IMR-90 (cell line): ENCODE results near the gene PLXDC1. TPM values are rescaled to one million over a fixed set of nuclear protein-coding genes. Genes with fewer than 3 reads are reported as not detected.
A peak's percentile ranks its signal among the peaks of the same experiment; 100 is the strongest.

ENCODE experiments used
- ATAC-seq: fragments of 200-7000 bp; cut with Tn5 transposase; 2 replicates; pipeline ENCODE4 v1.9.1; 2020; ENCODE audit warnings: low read depth, mild to moderate bottlenecking, moderate library complexity
- BruUV-seq: library from RNA; stranded (reverse); fragments of 400-500 nt; replicated peaks from 2 replicates; lab custom pipeline; 2021; lab: Mats Ljungman, UMichigan
- CTCF ChIA-PET: fragments of 300-600 bp; formaldehyde crosslinking; extraction: SDS; loops from one replicate; lab custom pipeline; 2021; ENCODE audit warnings: antibody characterized with exemption; lab: Yijun Ruan, JAX
- POLR2A ChIA-PET: fragments of 300-600 bp; sonication (Branson Sonifier 250); formaldehyde crosslinking; loops from one replicate; lab custom pipeline; 2022; ENCODE audit warnings: antibody characterized with exemption; ENCODE audit not compliant: unreplicated experiment; lab: Charles Lee
- DNase-seq: peaks from one replicate; pipeline ENCODE4 v3.0.0; 2013
- H2AFZ ChIP-seq: replicated peaks from 2 replicates; pipeline ENCODE3; 2013; ENCODE audit warnings: low read length, mild to moderate bottlenecking; ENCODE audit not compliant: poor library complexity
- H2AK5ac ChIP-seq: 2 replicates; pipeline ENCODE4 v1.6.1; 2013; ENCODE audit warnings: low read depth, low read length, inconsistent platforms
- H2AK9ac ChIP-seq: replicated peaks from 2 replicates; pipeline ENCODE3; 2013; ENCODE audit warnings: mild to moderate bottlenecking, low read depth, low read length, moderate library complexity; ENCODE audit not compliant: poor library complexity
- H2BK120ac ChIP-seq: 2 replicates; pipeline ENCODE4 v1.6.1; 2013; ENCODE audit warnings: low read depth, low read length, inconsistent platforms
- H2BK15ac ChIP-seq: 3 replicates; pipeline ENCODE4 v1.6.1; 2013; ENCODE audit warnings: low read depth, low read length, inconsistent platforms
- H2BK20ac ChIP-seq: 2 replicates; pipeline ENCODE4 v1.6.1; 2013; ENCODE audit warnings: low read depth, mild to moderate bottlenecking, inconsistent platforms, low read length, moderate library complexity
- H2BK5ac ChIP-seq: 2 replicates; pipeline ENCODE4 v1.6.1; 2013; ENCODE audit warnings: mild to moderate bottlenecking, low read depth, low read length, inconsistent platforms; ENCODE audit not compliant: poor library complexity, severe bottlenecking
- H3K14ac ChIP-seq: replicated peaks from 2 replicates; pipeline ENCODE4 v1.6.1; 2013; ENCODE audit warnings: low read depth, low read length, inconsistent platforms
- H3K18ac ChIP-seq: 2 replicates; pipeline ENCODE4 v1.6.1; 2013; ENCODE audit warnings: low read depth, low read length, control low read depth
- H3K23ac ChIP-seq: 2 replicates; pipeline ENCODE4 v1.6.1; 2013; ENCODE audit warnings: low read depth, low read length, inconsistent platforms
- H3K27ac ChIP-seq: 2 replicates; pipeline ENCODE4 v1.5.1; 2013; ENCODE audit warnings: mild to moderate bottlenecking, control low read depth, low read length; ENCODE audit not compliant: insufficient read depth
- H3K27me3 ChIP-seq: 2 replicates; pipeline ENCODE4 v1.6.1; 2013; ENCODE audit warnings: low read length; ENCODE audit not compliant: control insufficient read depth, insufficient read depth
- H3K36me3 ChIP-seq: 2 replicates; pipeline ENCODE4 v1.6.1; 2013; ENCODE audit warnings: low read length, mixed read lengths; ENCODE audit not compliant: control insufficient read depth, insufficient read depth
- H3K4ac ChIP-seq: 2 replicates; pipeline ENCODE4 v1.6.1; 2013; ENCODE audit warnings: low read depth, low read length, inconsistent platforms
- H3K4me1 ChIP-seq: 2 replicates; pipeline ENCODE4 v1.6.1; 2013; ENCODE audit warnings: low read length, mixed read lengths; ENCODE audit not compliant: control insufficient read depth, insufficient read depth
- H3K4me2 ChIP-seq: 2 replicates; pipeline ENCODE4 v1.6.1; 2013; ENCODE audit warnings: low read depth, mild to moderate bottlenecking, control low read depth, low read length, moderate library complexity
- H3K4me3 ChIP-seq: 2 replicates; pipeline ENCODE4 v1.5.1; 2013; ENCODE audit warnings: low read depth, mild to moderate bottlenecking, control low read depth, low read length, moderate library complexity; ENCODE audit not compliant: insufficient read depth
- H3K56ac ChIP-seq: 2 replicates; pipeline ENCODE4 v1.6.1; 2013; ENCODE audit warnings: low read length, inconsistent platforms; ENCODE audit not compliant: insufficient read depth; ENCODE audit errors: extremely low read depth
- H3K79me1 ChIP-seq, 2 experiments: 2 replicates each; pipeline ENCODE4 v1.6.1; 2013; ENCODE audit warnings: low read length in 2 of 2, inconsistent platforms in 1 of 2, low read depth in 1 of 2
- H3K9ac ChIP-seq: 2 replicates; pipeline ENCODE4 v1.6.1; 2013; ENCODE audit warnings: low read depth, low read length, control low read depth
- H3K9me1 ChIP-seq: 2 replicates; pipeline ENCODE4 v1.6.1; 2013; ENCODE audit warnings: low read length, inconsistent platforms; ENCODE audit not compliant: insufficient read depth
- H3K9me3 ChIP-seq: 2 replicates; pipeline ENCODE4 v1.6.1; 2013; ENCODE audit warnings: low read length; ENCODE audit not compliant: control insufficient read depth, insufficient read depth
- H4K20me1 ChIP-seq: 2 replicates; pipeline ENCODE4 v1.6.1; 2013; ENCODE audit warnings: low read length, inconsistent platforms; ENCODE audit not compliant: insufficient read depth
- H4K5ac ChIP-seq: 2 replicates; pipeline ENCODE4 v1.6.1; 2013; ENCODE audit warnings: mild to moderate bottlenecking, low read depth, low read length, control low read depth
- H4K8ac ChIP-seq, 2 experiments: 2 replicates each; pipeline ENCODE4 v1.6.1; 2013; ENCODE audit warnings: low read depth in 2 of 2, low read length in 2 of 2, control low read depth in 1 of 2, inconsistent platforms in 1 of 2
- H4K91ac ChIP-seq: 2 replicates; pipeline ENCODE4 v1.6.1; 2013; ENCODE audit warnings: low read depth, low read length, inconsistent platforms; ENCODE audit not compliant: insufficient read depth
- BHLHE40 ChIP-seq: fragments of 150-350 bp; IDR thresholded peaks from 2 replicates; pipeline ENCODE4 v1.6.1; 2016; ENCODE audit warnings: mild to moderate bottlenecking, low read depth, low read length
- POLR2A ChIP-seq: IDR thresholded peaks from 2 replicates; pipeline ENCODE4 v1.6.1; 2012; ENCODE audit warnings: mild to moderate bottlenecking, low read depth, low read length
- RFX5 ChIP-seq: IDR thresholded peaks from 2 replicates; pipeline ENCODE4 v1.8.0; 2012; ENCODE audit warnings: low read depth, mild to moderate bottlenecking, low read length, moderate library complexity
- SMC3 ChIP-seq: fragments of 150-350 bp; IDR thresholded peaks from 2 replicates; pipeline ENCODE4 v1.6.1; 2016; ENCODE audit warnings: low read depth, mild to moderate bottlenecking, antibody characterized with exemption, low read length, moderate library complexity
- WGBS, 2 experiments: methylation state at CpG; one replicate each; pipeline versions ENCODE4 v1.1.5 to v1.1.7; 2013; ENCODE audit warnings: missing lambda C conversion rate in 2 of 2; ENCODE audit not compliant: insufficient read length in 1 of 2; ENCODE audit errors: extremely low coverage in 2 of 2; 5-methylcytosine and 5-hydroxymethylcytosine counted together
- dilution Hi-C: fragments of 300-500 bp; cut with HindIII; formaldehyde crosslinking; loops from one replicate; pipeline ENCODE4 v1.14.3; 2018; ENCODE audit warnings: low sequenced_read_pairs; ENCODE audit not compliant: unreplicated experiment
- in situ Hi-C: fragments of 300-500 bp; cut with MboI; formaldehyde crosslinking; loops from 3 replicates; pipeline ENCODE4 v1.14.3; 2019; ENCODE audit warnings: low sequenced_read_pairs, inconsistent platforms, mixed read lengths
- intact Hi-C: fragments of 100-400 bp; cut with micrococcal nuclease; formaldehyde crosslinking; loops from 2 replicates; pipeline ENCODE4 v1.10.0; 2022
- polyA plus RNA-seq, 3 experiments: library from polyadenylated mRNA; depleted of rRNA; stranded (reverse); fragments of >200 nt; gene quantifications; 2 replicates each; pipeline ENCODE4 v1.2.3, GENCODE V29; 2012; ENCODE audit warnings: low replicate concordance in 1 of 3
- total RNA-seq: library from RNA; depleted of rRNA; stranded (reverse); fragments of >200 nt; gene quantifications from 2 replicates; pipeline ENCODE4 v1.2.3, GENCODE V29; 2012
- TF ChIP-seq, protein P1 (sequence below): fragments of 150-350 bp; IDR thresholded peaks from 2 replicates; pipeline ENCODE4 v1.6.1; 2017; ENCODE audit warnings: mild to moderate bottlenecking, antibody characterized with exemption, low read length, low read depth
- TF ChIP-seq, protein P2 (sequence below): fragments of 150-350 bp; IDR thresholded peaks from 2 replicates; pipeline ENCODE4 v1.6.1; 2016; ENCODE audit warnings: low read depth, mild to moderate bottlenecking, low read length, moderate library complexity, borderline replicate concordance

Gene PLXDC1
- total and polyA plus RNA-seq, 2 of the 4 experiments (the other 2 are of a cell fraction), result under 0.01 to 0.50 TPM

DNA sequence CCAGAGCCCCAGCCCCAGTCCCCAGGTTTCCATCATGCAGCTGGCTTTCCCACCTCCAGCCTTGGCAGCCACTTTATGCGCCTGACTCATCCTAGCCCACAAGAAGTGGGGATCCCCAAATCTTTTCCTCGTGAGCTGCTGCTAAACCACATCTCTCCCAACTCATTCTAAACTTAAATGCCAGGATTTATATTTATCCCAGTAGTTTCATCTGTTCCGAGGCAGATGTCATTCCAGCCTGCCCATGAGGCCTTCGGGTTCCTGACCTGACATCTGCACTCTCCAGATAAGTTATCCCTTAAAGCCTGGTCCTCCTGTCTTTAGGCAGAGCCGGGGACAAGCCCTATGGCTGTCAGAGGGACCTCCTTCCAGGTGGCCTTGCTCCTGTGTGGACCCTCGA lies 16.6 kb downstream of the PLXDC1 start:
- peak; percentile 64 for DNase-seq
- no peak overlapping the region; a peak in 1 of 4 replicates for H4K8ac ChIP-seq
- TF ChIP-seq POLR2A (no peak), BHLHE40 (no peak), RFX5 (no peak), SMC3 (no peak)
- TF ChIP-seq, protein P1, sequence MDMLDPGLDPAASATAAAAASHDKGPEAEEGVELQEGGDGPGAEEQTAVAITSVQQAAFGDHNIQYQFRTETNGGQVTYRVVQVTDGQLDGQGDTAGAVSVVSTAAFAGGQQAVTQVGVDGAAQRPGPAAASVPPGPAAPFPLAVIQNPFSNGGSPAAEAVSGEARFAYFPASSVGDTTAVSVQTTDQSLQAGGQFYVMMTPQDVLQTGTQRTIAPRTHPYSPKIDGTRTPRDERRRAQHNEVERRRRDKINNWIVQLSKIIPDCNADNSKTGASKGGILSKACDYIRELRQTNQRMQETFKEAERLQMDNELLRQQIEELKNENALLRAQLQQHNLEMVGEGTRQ, result no peak
- TF ChIP-seq, protein P2, sequence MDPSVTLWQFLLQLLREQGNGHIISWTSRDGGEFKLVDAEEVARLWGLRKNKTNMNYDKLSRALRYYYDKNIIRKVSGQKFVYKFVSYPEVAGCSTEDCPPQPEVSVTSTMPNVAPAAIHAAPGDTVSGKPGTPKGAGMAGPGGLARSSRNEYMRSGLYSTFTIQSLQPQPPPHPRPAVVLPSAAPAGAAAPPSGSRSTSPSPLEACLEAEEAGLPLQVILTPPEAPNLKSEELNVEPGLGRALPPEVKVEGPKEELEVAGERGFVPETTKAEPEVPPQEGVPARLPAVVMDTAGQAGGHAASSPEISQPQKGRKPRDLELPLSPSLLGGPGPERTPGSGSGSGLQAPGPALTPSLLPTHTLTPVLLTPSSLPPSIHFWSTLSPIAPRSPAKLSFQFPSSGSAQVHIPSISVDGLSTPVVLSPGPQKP, result no peak
- ChIA-PET POLR2A (no interaction called here), CTCF (no interaction called here)
- no peak overlapping the region for H3K18ac ChIP-seq
- H3K14ac ChIP-seq, result no peak overlapping the region
- no peak overlapping the region for H2BK5ac ChIP-seq
- H2BK20ac ChIP-seq, result peak overlapping the region; percentile 38; the same call in 1 of the 2 replicates
- no peaks in the 10 kb centered on the region for H3K9me3 ChIP-seq
- H3K27ac ChIP-seq, result no peak overlapping the region
- no peak for ATAC-seq
- H3K4me1 ChIP-seq, result peaks cover 22% of the 10 kb centered on the region
- H4K91ac ChIP-seq, result 0 out of 2 replicates have a peak overlapping the region, but pooled peaks have one; percentile 11
- intact Hi-C loops (loop anchor here (5.0 kb wide), 1 partner anchor 153 kb away; no protein-coding TSS in a partner anchor), dilution Hi-C loops (no loop called here), in situ Hi-C loops (no loop called here)
- no peak overlapping the region for H3K4me2 ChIP-seq
- H3K56ac ChIP-seq, result no peak overlapping the region
- no peak overlapping the region for H3K4me3 ChIP-seq
- BruUV-seq, result no TSS peak
- H3K9me1 ChIP-seq, result peaks cover 22% of the 10 kb centered on the region
- no peak overlapping the region; the same call in 2 of the 3 replicates for H2BK15ac ChIP-seq
- H2BK120ac ChIP-seq, result peak overlapping the region; percentile 42
- H2AFZ ChIP-seq, result peak overlapping the region; percentile 70
- no peaks in the 10 kb centered on the region for H3K36me3 ChIP-seq
- H4K5ac ChIP-seq, result no peak overlapping the region
- no peaks in the 10 kb centered on the region for H3K27me3 ChIP-seq
- H3K23ac ChIP-seq, result no peak overlapping the region
- H4K20me1 ChIP-seq, result no peaks in the 10 kb centered on the region
- 55% methylated on average over 4 of the region's 6 CpGs; no CpG with 5 or more reads in 1 of the 2 experiments for WGBS, 2 experiments
- H3K4ac ChIP-seq, result no peak overlapping the region
- peak overlapping the region; percentile 68; the same call in 1 of the 2 replicates for H2AK5ac ChIP-seq
- no peak overlapping the region for H3K9ac ChIP-seq
- H2AK9ac ChIP-seq, result no peak overlapping the region
- no peaks in the 10 kb centered on the region for H3K79me1 ChIP-seq
